HG03520 (cell line): ENCODE results near the gene MFRP.

Experiments used
- ATAC-seq: cut with Tn5 transposase; IDR thresholded peaks from one replicate; pipeline ENCODE4 v1.9.1; 2021; ENCODE audit warnings: mild to moderate bottlenecking, moderate library complexity; ENCODE audit not compliant: unreplicated experiment

The MFRP gene

GRCh38 chr11:119298726-119299125 lies 47.8 kb downstream of the MFRP start:
- no peak for ATAC-seq

- ATAC-seq = no peak
Measured at GRCh38 chr11:119297938-119298337, 48.6 kb downstream of the MFRP start.

GRCh38 chr11:119295178-119295577 lies 51.3 kb downstream of the MFRP start:
- no peak for ATAC-seq

- no peak for ATAC-seq
Measured at GRCh38 chr11:119293461-119293860, 53.0 kb downstream of the MFRP start.

GRCh38 chr11:119290894-119291497 lies 55.5 kb downstream of the MFRP start:
- no peak for ATAC-seq
